ENCODE measurements around the gene CCDC28B. TPM values are rescaled to one million over a fixed set of nuclear protein-coding genes. Genes with fewer than 3 reads are reported as not detected.
A peak's percentile ranks its signal among the peaks of the same experiment; 100 is the strongest.

Gene CCDC28B
- total and polyA plus RNA-seq, 2 of the 13 experiments (the other 11 are each of a cell fraction or from before 2014, with no cell fraction given): 2.6 to 3.5 TPM

- TF ChIP-seq ZNF691 (CRISPR knock-in tag; IDR thresholded peaks at IDR 0.05; ENCODE audit: borderline replicate concordance, low read depth) (0 out of 2 replicates have a peak, but pooled peaks have one; percentile 20), ELF4 (CRISPR knock-in tag; IDR thresholded peaks at IDR 0.05; ENCODE audit: borderline replicate concordance) (0 out of 2 replicates have a peak, but pooled peaks have one; percentile 23), TARDBP (CRISPR knock-in tag; IDR thresholded peaks at IDR 0.05) (0 out of 2 replicates have a peak, but pooled peaks have one; percentile 40), CCDC6 (CRISPR knock-in tag; IDR thresholded peaks at IDR 0.05) (no peak), PCBP2 (optimal IDR thresholded peaks at IDR 0.05; ENCODE audit: low read depth, low read length, poor library complexity, severe bottlenecking) (no peak), CREM (IDR thresholded peaks at IDR 0.05) (peak; percentile 86), CREM (CRISPR knock-in tag; IDR thresholded peaks at IDR 0.05) (no peak), NKX3-1 (CRISPR knock-in tag; IDR thresholded peaks at IDR 0.05) (no peak), GFI1 (CRISPR knock-in tag; IDR thresholded peaks at IDR 0.05; ENCODE audit: borderline replicate concordance) (no peak), ETV5 (CRISPR knock-in tag; IDR thresholded peaks at IDR 0.05; ENCODE audit: borderline replicate concordance) (peak; percentile 67; the same call in 1 of the 2 replicates), ZNF619 (CRISPR knock-in tag; IDR thresholded peaks at IDR 0.05) (peak; percentile 63; the same call in 1 of the 2 replicates), RBM22 (optimal IDR thresholded peaks at IDR 0.05; ENCODE audit: low read length) (peak; percentile 92), ZNF3 (CRISPR knock-in tag; IDR thresholded peaks at IDR 0.05) (no peak), TCF12 (IDR thresholded peaks at IDR 0.05) (no peak), TCF12 (CRISPR knock-in tag; IDR thresholded peaks at IDR 0.05) (peak; percentile 47; the same call in 1 of the 2 replicates), HHEX (CRISPR knock-in tag; IDR thresholded peaks at IDR 0.05) (no peak), GRHL1 (CRISPR knock-in tag; conservative IDR thresholded peaks at IDR 0.05) (no peak), ZBTB21 (CRISPR knock-in tag; IDR thresholded peaks at IDR 0.05) (peak; percentile 89), ZNF724P (CRISPR knock-in tag; IDR thresholded peaks at IDR 0.05; ENCODE audit: borderline replicate concordance) (0 out of 2 replicates have a peak, but pooled peaks have one; percentile 47), DMAP1 (CRISPR knock-in tag; IDR thresholded peaks at IDR 0.05) (peak; percentile 66; the same call in 1 of the 2 replicates)
These were observed 21.8 kb downstream of the CCDC28B start, which contains the start of the genes EIF3I and TMEM234 (continued) for GRCh38 chr1:32221980-32222755.
